Measurements from ENCODE around the gene C20orf202.

Gene C20orf202

DNA sequence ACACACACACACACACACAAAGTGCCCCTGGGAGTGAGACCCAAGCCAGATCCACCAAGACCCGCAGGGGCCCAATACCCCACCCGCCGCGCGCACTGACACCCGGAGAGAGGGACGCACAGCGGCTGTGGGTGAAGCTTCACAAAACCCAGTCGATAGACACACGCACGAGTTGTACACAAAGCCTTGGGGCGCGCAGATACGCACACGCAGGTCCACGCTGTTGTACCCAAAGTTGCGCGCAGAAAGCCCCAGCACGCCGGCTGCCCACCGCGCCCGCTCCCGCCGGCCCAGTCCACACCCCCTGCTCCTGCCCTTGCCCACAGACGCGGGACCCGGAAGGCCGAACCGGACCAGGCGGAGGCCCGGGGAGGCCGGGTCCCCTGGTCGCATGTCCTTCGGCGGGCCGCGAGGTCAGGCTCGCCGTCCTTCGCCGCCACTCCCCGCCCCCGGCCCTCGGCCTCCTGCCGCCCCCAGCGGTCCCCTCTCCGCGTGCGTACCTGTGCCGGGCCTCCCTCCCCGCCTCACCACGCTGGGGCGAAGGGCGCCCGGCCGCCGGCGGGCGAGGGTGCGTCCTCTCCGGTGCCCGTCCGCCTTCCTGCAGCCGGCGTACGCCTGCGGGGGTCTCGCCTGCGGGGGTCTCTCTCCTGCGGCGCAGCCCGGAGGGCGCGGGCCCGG lies 18.5 kb upstream of the C20orf202 start, which contains the start of gene TMEM74B:
Gene TMEM74B (minus strand): TSS at position 344 of the 678 bp plus-strand sequence. CDS start 1,180 bp downstream, outside the sequence.
- DNase-seq = no peak

DNA sequence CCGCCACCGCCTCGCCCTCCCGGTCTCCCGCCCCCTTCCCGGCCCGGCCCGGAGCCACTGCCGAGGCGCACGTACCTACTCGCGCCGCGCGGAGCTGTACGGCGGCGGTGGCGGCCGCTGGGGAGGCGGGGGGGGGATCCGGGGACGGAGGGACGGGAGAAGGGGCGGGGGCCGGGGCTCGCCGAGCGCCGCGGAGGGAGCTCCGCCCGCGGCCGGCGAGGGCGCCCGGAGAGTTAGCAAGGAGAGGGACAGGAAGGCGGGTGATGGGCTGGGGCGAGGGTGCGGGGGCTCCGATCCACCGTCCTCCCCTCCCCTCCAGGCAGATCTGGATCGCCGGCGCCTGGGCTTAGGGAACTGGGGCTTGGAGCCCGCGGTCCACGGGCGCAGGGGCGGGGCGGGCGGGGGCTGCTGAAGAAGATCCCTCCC lies 17.9 kb upstream of the C20orf202 start:
- DNase-seq = no peak

DNA sequence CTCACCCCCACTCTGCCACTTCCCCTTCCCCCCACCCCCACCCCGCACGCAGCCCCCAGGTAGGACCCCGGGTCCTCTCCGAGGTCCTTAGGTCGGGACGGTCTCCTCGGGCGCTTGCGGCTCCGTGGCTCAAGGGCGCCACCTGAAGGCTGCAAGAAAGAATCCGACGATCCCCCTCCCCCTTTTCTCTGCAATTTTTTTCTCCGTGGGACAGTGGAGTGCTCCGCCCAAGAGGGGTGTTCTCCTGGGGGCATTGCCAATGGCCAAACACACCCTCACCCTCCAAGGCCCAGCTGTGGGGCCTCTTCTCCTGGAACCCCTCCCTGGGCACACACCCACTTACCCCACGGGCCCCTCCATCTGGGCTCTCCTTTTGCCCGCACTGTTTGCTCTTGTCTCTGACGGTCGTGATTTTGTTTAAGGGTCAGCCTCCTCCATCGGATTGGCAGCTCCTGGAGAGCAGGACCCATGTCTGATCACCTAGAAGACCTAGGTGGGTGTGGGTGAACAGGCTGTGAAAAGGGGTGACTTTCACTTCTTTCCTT lies 17.4 kb upstream of the C20orf202 start:
- DNase-seq = peak; percentile 8

DNA sequence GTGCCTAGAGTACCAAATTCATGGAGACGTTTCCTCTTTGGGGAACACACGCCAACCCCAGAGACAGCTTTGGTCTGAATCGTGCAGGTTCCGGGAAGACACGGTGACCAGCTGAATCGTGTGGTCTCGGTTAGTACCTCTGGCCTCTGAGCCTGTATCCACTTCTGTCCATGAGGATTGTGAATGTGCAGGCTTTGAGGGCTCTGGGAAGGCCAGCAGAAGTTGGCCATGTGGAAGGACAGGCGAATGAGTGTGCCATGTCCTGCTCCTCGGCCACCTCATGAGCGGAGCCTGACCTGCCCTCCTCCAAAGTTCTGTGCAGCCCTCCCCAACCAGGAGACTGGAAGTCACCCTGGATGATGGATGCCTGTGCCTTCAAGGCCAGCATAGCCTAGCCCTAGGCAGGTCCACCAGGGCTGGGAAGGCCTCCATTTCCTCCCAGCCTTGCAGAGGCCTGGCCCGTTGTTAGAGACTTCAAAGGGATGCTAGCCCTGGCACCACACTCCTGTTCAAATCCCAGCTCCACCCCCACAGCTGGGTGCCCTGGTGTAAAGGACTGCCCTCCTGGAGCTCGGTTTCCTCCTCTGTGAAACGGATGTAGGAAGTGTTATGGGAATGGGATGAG lies 16.8 kb upstream of the C20orf202 start:
- DNase-seq = no peak

DNA sequence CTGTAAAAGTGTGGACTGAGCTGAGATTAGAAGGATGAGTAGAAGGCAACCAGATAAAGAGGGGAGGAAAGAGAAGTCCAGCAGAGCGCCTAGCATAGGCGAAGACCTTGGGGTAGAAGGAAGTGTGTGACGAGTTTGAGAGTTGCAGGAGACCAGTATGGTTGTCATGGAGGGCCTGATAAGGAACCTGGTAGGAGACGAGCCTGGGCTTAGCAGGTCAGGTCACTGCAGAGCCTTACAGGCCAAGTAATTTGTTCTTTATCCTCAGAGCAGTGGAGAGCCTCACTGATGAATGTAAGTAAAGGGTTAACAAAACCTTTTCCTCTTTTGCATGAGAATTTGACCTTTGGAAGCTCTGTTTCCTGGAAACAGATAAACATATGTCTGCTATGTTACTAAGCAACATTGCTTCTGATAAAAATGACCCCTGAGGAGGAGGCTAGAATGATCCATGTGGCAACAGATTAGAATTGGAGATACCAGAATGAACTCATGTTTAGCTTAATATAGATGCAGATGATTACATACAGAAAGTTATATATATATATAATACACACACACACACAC lies 15.6 kb upstream of the C20orf202 start:
- no peak for DNase-seq

DNA sequence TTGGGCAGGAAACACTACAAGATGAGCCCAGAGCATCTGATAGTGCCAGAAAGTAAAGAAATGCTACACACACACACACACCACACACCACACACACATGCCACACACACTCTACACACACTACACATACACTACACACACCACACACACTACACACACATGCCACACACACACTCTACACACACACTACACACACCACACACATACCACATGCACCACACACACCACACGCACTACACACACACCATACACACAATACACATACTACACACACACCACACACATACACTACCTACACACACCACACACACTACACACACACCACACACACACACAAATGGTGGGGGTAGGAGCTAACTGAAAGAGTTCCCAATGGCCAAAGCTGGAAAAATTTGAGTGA lies 14.9 kb upstream of the C20orf202 start:
- DNase-seq = no peak

DNA sequence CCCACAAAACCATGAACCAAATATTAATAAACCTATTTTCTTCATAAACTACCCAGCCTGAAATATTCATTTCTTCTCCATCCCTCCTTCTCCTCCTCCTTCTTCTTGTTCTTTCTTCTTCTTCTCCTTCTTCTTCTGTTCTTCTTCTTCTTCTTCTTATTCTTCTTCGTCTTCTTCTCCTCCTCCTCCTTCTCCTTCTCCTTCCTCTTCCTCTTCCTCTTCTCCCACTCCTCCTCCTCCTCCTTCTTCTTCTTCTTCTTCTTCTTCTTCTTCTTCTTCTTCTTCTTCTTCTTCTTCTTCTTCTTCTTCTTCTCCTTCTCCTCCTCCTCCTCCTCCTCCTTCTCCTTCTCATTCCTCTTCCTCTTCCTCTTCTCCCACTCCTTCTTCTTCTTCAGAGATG lies 13.4 kb upstream of the C20orf202 start:
- DNase-seq = no peak

DNA sequence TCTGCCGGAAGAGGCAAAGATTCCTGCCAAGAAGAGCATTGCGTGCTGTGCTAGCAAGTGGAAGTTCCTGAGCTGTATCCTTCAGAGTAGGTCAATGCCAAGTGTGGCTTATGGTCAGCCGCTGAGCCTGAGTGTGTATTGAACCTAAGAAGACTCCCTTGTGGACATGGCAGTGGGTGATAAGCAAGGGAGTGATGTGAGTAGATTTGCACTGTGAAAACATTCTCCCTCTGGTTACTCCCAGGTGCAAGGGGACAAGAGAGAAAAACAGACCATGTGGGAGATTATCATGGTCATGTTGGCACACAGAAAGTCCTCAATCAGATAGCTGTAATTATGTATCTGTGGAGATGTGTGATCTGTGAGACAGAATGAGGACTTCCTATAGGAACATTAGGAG lies 12.4 kb upstream of the C20orf202 start:
- no peak for DNase-seq

DNA sequence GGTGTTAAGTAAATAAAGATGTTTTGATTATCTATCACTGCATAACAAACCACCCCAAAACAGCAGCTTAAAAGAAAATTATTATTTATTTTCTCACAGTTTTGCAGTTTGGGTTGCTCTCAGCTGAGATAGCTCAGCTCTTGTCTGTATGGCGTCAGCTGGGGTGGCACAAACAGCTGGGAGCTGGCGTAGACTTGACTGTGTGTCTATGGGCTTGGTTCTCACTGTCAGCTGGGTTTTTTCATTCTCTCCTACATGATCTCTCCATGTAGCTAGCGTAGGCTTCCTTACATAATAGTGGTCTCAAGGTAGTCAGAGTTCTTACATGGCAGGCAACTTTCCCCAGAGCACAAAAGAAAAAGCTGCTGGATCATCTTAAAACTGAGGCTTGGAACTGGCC lies 12.0 kb upstream of the C20orf202 start:
- DNase-seq = no peak

DNA sequence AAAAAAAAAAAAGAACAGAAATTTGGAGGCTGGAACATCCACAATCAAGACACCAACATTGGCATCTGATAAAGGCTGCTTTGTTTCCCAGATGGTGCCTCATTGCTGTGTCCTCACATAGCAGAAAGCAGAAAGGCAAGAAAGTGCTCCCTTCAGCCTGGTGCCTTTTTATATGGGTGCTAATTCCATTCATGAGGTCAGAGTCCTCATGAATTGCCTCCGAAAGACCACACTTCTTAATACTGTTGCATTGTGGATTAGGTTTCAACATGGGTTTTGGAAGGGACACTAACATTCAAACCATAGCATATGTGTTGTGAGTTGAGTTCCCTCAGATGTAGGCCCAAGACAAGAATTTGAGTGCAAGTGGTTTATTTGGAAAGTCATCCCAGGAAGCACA lies 8.0 kb upstream of the C20orf202 start:
- DNase-seq = no peak

DNA sequence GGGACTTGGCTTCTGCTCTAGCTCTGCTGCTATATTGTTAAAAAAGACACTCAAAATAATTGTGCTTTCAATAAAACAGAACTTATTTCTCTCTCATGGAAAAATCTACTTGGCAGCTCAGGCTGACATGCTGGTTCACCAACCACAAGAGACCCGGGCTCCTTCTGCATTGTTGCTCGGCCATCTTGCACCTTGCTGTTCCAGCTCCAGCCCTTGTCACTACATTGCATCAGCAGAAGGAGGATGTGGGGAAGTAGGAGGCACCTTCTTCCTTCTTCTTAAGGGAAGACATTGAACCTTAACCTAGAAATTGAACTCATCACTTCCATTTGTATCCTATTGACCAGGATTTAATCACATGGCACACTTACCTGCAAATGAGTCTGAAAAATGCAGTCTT lies 6.6 kb upstream of the C20orf202 start:
- no peak for DNase-seq

DNA sequence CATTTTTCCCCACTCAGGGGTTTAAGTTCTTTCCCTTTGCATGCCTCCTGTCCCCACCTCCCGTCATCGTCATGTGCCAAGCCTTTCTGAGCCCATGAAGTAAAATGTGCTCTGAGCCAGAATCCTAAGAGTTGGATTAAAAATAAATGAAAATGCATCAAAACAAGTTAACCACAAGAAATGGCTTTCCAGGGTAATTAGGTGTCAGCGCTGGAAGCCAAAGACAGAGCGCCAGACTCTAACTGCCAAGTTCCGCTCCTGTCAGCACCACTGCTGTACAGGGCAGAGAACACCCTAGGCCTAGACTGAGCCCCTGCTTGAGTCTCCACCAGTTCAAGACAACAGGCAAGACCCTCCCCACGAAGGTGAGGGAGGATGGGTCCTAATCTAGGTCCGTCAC lies 5.5 kb upstream of the C20orf202 start:
- no peak for DNase-seq

DNA sequence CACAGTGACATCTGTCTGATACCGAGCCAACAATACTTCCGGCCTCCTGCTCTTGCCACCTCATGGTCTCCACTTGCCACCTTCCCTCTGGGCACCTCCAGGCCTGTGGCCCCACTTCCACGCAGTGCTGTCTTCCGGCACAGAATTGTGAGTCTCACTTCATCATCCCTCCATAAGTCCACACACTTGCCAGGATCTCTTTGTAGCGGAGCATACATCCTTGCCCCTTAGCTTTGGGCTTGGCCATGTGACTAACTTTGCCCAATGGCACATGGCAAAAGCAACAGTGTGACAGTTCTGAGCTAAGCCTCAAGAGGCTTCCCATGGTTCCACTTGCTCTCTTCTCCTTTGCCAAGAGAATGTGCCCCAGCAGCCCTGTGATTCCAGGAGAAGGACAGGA lies 4.5 kb upstream of the C20orf202 start:
- DNase-seq = no peak

DNA sequence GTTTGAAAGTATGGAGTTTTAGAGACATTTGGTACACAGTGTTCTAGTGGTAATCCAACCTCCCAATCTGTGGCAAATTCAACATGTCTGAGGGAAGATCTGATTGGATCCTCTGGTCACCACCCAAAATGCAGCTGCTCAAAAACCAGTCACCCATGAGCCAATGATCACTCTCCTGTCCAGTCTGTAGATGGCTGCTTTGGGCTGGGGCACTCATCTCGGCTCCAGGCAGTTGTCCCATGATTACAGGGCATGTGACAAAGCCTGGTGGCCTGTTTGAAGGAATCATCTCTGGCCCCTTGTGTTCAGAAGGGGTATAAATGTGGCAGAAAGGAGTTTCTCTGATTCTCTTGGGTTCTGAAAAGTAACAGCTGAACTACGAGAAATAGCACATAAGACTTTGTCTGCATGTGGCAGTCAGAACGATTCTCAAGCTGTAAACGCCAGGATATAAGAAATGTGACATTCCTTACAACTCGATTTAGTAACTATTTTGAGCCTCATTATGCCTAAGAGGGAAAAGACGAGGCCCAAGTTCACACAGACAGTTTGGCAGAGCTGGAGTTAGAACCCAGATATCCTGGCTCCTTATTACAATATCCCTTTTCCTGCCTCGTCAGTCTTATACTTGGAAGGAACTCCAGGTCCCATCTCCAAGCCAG lies 3.9 kb upstream of the C20orf202 start:
- DNase-seq = no peak

DNA sequence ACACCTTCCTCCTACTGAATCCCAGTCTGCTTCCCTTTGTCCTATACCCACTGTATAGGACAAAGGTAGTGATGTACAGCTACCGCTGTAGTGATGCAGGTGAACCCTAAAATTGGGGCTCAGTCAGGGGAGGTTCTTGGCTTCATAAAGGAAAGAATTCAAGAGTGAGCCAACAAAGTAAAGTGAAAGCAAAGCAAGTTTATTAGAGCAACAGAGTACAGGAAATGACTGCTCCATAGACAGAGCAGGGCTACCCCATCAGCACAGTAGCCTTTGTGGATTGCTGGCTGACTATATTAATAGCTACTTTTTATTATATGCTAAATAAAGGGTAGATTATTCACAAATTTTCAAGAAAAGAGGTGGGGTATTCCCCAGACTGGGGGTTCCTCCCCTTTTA lies 3.3 kb upstream of the C20orf202 start:
- DNase-seq = no peak

DNA sequence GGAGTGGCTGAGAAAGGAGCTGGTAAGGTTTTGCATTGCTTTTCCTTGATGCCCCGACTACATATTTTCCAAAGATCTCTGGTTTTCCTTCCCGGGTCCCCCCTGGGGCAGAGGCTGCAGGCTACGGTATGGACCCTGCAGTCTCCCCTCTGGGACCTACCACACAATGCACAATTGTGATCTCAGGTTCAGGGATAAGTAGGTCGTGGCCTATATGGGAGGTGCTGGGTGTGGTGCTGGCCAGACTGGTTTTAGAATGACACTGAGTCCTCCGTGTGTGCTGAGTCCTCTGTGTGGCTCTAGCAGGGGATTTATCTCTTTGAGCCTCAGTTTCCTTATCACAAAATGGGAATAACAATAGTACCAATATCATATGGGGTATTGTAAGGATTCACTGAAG lies 376 bp downstream of the C20orf202 start:
- no peak for DNase-seq

DNA sequence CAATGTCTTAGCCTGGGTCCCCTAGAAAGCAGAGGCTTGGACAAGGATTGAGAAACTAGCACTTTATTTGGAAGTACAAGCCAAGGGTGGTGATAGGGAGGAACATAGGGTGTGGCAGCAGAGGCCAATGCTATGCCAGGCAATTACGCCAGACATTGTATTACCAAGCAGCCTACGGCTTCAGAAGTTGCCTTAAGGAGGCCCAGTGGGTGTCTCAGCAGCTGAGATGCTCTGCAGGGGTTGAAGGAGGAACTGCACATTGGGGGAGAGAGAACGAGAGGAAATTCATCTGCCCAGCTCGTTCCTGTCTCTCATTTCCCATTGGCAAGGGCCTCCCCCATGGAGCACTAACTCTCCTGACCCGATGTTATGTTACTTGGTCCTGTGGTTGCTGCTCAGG lies 859 bp downstream of the C20orf202 start:
- DNase-seq = no peak

DNA sequence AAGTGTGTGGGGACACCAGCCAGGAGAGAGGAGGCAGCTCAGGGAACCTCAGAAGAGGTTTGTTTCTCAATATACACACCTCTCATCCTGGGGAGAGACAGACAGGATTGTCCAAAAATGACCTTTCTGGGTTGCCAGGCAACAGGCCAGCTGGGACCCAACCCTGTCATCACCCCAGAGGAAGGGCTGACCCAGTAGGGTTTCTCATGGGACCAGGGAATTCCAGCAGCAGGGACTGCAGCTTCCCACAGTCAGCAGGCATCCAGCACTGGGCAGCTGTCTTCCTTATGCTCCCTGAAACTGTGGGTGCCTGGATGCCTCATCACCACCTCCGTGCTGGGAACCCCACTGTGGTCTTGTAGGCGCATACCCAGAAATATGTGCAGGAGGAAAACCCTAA lies 1.3 kb downstream of the C20orf202 start:
- no peak for DNase-seq

DNA sequence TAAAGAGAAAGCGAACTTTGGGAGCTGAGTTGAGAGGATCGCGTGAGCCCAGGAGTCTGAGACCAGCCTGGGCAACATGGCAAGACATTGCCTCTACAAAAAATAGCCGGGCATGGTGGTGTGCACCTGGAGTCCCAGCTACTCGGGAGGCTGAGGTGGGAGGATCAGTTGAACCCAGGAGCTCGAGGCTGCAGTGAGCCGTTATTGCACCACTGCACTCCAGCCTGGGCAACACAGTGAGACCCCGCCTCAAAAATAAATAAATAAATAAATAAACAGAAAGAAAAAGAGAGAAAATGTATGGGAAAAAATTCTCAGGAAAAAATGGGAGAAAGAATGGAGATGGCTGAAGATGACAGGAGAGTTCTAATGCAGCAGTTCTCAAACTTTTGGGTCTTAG lies 2.5 kb downstream of the C20orf202 start:
- no peak for DNase-seq

DNA sequence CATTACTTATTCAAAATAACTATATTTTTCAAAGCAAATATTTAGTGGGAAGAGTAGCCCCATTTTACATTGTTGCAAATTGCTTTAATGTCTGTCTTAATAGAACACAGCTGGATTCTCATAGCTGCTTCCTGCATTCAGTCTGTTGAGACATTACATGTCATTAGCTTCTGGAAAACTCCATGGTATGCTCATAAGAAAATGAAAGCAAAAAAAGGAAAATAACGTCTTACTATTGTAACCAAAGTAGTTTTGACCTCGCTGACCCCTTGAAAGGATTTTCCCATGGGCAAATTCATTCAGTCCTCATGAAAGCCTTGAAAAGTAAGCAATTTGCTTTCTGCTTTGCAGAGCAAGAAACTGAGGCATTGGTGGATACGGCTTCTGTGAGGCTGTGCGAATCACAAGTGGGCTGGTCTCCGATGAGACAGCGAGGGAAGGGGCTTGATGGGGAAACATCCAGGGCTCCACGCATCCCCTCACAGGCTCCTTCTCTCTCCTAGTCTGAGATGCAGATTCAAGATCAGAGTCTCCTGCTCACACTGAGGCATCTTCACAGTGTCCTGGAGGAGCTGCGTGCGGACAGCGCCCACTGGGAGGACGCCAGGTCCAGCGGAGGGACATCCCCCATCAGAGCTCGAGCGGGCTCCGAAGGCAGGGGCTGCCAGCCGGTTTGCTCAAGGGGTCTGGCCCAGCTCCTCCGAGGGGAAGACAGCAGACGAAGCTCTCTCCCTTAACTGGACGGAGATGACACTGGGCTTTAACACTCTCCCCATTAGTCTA lies 3.3 kb downstream of the C20orf202 start:
- DNase-seq = no peak

DNA sequence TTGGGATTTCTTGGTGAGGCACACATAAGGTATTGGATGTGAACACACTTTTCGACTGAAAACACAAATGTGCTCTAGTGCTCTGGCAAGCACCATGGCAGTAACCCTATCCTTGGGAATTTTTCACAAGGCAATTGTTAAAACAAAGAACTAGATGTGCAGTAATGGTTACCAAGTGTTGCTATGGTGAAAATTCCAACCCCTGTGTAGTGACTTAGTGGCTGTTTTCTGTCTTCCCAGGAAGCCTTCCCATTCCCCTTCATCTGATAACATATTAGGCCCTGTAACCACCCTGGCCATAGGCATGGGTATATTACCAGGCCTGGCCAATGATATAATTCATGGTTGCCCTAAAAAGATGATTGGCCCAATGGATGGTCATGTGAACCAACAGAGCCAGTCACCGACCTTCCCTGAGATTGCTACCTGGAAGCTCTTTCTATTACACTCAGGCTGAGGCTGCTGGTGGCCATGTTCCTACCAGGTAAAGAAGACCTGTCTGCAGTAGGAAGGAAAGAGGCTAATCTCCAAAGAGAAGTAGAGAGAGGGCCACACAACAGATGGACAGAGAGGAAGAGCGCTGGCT lies 4.1 kb downstream of the C20orf202 start:
- DNase-seq = no peak
